DOHH2 (cell line): ENCODE data around the gene IRF1.

Source experiments
- EZH2phosphoT487 ChIP-seq: fragments of 200-600 bp; sonication (generic); IDR thresholded peaks from 2 replicates; pipeline ENCODE4 v1.6.1; 2017; ENCODE audit warnings: borderline replicate concordance, mild to moderate bottlenecking, antibody characterized with exemption, low read length, moderate library complexity, mixed read lengths
- TF ChIP-seq, protein P1 (sequence below): fragments of 200-600 bp; sonication (generic); IDR thresholded peaks from one replicate; pipeline ENCODE4 v1.5.1; 2014; ENCODE audit warnings: antibody characterized with exemption, mild to moderate bottlenecking, low read depth, low read length; ENCODE audit not compliant: poor library complexity, severe bottlenecking

GRCh38 chr5:132449060-132449459 is 41.5 kb downstream of the IRF1 start:
- TF ChIP-seq, protein P1, sequence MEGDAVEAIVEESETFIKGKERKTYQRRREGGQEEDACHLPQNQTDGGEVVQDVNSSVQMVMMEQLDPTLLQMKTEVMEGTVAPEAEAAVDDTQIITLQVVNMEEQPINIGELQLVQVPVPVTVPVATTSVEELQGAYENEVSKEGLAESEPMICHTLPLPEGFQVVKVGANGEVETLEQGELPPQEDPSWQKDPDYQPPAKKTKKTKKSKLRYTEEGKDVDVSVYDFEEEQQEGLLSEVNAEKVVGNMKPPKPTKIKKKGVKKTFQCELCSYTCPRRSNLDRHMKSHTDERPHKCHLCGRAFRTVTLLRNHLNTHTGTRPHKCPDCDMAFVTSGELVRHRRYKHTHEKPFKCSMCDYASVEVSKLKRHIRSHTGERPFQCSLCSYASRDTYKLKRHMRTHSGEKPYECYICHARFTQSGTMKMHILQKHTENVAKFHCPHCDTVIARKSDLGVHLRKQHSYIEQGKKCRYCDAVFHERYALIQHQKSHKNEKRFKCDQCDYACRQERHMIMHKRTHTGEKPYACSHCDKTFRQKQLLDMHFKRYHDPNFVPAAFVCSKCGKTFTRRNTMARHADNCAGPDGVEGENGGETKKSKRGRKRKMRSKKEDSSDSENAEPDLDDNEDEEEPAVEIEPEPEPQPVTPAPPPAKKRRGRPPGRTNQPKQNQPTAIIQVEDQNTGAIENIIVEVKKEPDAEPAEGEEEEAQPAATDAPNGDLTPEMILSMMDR: no peak
- no peak for TF ChIP-seq EZH2phosphoT487
